NT2/D1 (cell line): Measurements from ENCODE around the gene GADL1.

Experiments used
- SUZ12 ChIP-seq: IDR thresholded peaks from 2 replicates; pipeline ENCODE4 v1.6.1; 2011; ENCODE audit not compliant: insufficient read length, insufficient read depth; ENCODE audit errors: extremely low read depth
- YY1 ChIP-seq: IDR thresholded peaks from 2 replicates; pipeline ENCODE4 v1.6.1; 2011; ENCODE audit not compliant: insufficient read length, insufficient read depth
- ZNF274 ChIP-seq: IDR thresholded peaks from 2 replicates; pipeline ENCODE4 v1.6.1; 2011; ENCODE audit warnings: mild to moderate bottlenecking, low read depth, low read length

DNA sequence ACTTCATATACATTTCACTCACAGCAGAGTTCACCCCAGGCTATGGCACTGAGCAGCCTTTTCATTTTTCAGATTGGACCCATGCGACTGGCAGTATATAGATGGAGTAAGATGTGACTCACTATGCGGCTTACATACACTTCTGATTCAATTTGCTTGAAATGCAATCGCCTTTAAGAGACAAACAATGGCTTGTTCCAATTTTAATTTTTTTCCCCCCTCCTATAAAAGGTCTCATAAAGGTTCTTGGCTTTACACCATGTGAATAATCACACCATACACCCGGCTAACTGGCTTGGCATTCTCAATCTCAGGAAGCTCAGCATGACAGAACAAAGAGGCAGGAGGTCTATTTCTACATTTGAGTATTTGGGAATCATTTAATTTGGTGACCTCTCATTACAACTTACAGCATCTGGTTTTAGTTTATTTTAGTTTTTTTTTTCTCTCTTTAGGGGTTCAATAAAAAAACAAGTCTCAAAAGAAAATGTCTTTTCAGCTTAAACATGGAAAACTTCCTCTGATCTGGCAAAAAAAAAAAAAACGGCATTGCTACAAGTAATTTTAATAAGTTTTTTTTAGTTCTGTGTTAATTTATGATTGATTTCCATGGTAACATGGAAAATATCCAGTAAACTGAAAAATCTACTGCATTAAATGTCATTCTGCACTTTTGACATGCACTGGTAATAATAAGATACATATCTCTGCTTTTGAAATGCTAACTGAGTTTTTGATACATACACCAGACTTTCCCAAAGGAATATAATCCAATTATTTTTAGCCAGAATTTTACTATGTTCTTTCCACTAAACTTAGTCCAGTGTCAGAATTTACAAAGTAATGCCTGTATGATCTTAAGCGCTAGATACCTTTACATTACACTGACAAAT is 38.8 kb downstream of the GADL1 start:
- TF ChIP-seq SUZ12, result no peak
- no peak for TF ChIP-seq YY1
- no peak for TF ChIP-seq ZNF274
